Measurements from ENCODE around the gene OSBPL2.

Gene OSBPL2

GRCh38 chr20:62237801-62238568 lies at the start of gene OSBPL2:
Gene OSBPL2 (plus strand): TSS chr20:62238521. CDS start chr20:62256185, 17,664 bp downstream.
- in situ Hi-C loops (cut with MboI; ENCODE audit: low sequenced_read_pairs): no loop called here

DNA sequence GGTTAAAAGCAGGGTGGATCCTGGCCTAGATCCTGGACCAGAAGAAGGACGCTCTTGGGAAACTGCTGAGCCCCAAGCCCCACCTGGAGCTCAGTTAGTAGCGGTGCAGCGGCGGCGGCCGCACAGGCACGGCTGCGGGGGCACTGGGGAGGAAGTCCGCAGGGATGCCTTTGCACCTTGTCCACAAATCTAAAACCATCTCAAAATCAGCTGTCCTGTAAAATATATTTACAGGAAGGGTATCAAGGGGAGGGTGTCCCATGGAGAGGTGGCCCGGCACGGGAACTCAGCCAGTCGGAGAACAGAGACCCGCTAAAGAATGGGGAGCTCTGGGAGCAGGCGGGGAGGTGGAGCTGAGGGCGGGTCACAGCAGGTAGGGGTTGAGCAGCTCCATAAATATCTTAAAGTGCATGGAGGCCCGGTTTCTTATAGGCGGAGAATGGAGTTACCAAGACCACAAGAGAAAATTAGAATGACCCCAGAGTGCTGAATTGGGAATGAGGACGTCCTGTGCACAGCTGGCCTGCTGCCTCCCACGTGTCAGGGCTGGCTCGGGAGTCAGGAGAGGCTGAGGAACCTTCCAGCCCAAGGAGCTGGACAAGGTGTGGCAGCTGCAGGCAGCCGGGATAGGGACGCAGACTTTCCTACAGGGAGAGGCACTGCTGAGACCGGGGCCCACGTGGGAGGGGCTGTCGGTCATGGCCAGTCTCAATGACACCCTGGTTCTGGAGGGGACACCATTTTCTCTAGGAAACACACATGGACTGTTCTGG lies 47.5 kb upstream of the OSBPL2 start:
- in situ Hi-C loops (cut with MboI; ENCODE audit: low sequenced_read_pairs): no loop called here

GRCh38 chr20:62191781-62192559 lies 46.4 kb upstream of the OSBPL2 start:
- in situ Hi-C loops (cut with MboI; ENCODE audit: low sequenced_read_pairs): no loop called here

DNA sequence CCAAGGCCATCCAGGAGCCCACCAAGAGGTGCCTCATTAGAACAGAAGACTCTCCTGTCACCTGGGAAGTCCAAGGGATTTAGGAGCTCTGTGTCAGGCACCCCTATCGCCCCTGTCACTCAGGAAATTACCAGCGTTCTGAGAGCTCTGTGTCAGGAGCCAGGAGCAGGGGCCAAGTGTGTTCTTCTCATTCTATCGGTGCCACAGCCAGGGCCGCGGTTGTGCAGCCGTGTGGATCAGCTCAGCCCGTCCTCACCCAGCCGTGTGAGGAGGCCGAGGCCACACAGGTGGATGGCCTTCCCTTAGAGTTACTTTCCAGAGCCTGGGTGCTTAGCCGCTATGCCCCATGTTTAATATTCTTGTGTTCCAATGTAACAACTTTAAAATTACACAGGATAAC lies 45.7 kb upstream of the OSBPL2 start:
- in situ Hi-C loops (cut with MboI; ENCODE audit: low sequenced_read_pairs): no loop called here

GRCh38 chr20:62193079-62194025 lies 45.0 kb upstream of the OSBPL2 start:
- in situ Hi-C loops (cut with MboI; ENCODE audit: low sequenced_read_pairs): no loop called here

GRCh38 chr20:62195075-62195405 lies 43.3 kb upstream of the OSBPL2 start:
- in situ Hi-C loops (cut with MboI; ENCODE audit: low sequenced_read_pairs): no loop called here

GRCh38 chr20:62195736-62196135 lies 42.6 kb upstream of the OSBPL2 start:
- in situ Hi-C loops (cut with MboI; ENCODE audit: low sequenced_read_pairs): no loop called here

- in situ Hi-C loops (cut with MboI; ENCODE audit: low sequenced_read_pairs): no loop called here
Observed at GRCh38 chr20:62196286-62196685, 42.0 kb upstream of the OSBPL2 start.

DNA sequence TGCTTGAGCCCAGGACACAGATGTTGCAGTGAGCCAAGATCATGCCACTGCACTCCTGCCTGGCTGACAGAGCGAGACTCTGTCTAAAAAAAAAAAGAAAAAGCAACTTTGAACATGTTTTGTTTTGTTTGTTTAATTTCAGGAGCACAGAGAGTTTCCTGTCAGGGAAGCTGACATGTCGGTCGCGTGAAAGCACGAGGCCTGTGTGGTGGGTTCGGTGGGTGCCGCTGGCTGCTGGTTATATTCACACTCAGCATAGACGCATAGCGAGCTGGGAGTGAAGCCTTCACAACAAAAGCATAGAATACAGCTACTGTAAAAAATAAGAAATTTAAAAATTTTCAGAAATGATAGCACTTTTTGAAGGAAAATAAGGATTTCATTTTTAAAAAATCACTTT lies 41.0 kb upstream of the OSBPL2 start:
- in situ Hi-C loops (cut with MboI; ENCODE audit: low sequenced_read_pairs): no loop called here

DNA sequence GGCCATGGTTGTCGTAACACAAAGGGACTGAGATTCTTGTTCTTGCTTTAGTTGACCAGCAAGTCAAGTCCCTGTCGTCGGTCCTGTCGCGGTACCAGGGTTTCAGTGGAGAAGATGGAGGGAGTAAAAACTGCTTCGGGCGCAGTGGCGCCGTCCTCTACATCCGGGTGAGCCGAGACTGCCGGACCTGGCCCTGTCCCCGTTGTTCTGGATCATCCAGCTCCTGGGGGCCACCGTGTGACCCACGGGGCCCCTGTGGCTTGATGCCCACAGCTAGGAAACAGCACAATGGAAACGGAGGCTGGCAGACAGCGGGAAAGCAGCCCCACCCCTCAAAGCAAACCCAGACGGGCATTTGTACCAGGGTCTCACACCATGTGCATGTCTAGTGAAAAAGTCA lies 40.5 kb upstream of the OSBPL2 start:
- in situ Hi-C loops (cut with MboI; ENCODE audit: low sequenced_read_pairs): no loop called here

DNA sequence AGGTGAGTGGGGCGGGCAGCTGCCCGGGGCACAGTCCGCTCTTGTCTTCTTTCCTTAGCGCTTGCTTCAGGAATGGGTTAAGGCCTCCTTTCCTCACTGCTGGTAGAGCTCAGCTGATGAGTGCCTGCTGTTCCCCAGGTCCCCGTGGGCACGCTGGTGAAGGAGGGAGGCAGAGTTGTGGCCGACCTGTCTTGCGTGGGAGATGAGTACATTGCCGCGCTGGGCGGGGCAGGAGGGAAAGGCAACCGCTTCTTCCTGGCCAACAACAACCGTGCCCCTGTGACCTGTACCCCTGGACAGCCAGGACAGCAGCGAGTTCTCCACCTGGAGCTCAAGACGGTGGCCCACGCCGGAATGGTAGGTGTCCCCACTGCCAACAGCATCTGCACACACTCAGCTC lies 39.8 kb upstream of the OSBPL2 start:
- in situ Hi-C loops (cut with MboI; ENCODE audit: low sequenced_read_pairs): no loop called here

GRCh38 chr20:62198931-62199330 lies 39.4 kb upstream of the OSBPL2 start:
- in situ Hi-C loops (cut with MboI; ENCODE audit: low sequenced_read_pairs): no loop called here

GRCh38 chr20:62200491-62201172 lies 37.7 kb upstream of the OSBPL2 start:
- in situ Hi-C loops (cut with MboI; ENCODE audit: low sequenced_read_pairs): no loop called here

DNA sequence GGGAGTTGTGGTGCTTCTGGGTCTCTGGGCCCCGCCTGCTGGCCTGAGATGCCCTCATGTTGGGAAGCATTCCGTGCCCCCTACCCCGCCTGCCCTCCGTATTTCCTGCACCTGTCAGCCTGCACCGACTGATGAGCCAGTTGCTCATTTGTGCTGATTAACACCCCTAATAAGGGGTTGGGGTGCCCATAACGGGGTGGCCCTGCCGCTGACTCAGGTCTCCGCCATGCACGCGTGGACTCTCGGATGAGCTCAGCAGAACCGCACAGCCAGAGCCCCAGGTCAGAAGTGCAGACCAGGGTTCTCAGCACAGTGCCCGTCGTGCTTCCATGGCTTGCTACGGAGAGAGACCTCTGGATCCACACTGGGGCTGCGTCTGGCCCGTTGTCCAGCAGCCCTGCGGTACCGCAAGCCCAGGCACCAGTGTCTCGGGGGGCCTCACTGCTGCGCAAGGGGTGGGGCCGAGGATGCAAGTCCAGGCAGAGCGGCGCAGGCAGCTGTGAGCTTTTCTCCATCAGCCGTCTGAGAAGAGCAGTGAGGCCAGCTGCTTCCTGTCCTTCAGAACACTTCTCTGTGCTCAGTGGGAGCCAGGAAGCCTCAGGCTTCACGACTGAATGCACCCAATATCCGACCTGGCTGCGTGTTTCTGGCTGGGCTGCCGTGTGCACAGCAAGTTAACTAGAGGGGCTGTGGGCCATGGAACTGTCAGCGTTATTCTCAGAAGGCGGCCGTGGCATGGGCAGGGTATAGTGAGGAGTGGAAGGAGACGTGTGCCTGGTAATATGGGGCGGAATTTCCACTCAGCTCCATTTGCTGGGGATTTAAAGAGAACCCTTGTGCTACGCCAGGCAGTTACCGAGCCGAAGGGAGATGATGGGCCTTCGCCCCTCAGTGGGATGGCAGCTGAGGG lies 36.9 kb upstream of the OSBPL2 start:
- in situ Hi-C loops (cut with MboI; ENCODE audit: low sequenced_read_pairs): no loop called here

DNA sequence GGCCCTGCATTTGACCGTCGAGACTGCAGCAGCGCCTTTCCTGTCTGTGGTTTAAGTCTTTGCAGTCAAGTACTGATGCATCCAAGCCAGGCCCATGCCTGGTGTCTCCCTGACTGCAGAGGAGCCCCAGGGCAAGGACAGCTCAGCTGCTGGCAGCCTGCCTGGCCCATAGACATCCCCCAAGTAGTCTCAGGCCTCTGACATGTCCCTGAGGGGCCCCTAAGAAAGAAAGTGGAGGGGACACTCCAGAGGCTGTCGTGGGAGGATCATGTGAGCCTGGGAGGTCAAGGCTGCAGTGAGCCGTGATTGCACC lies 36.3 kb upstream of the OSBPL2 start:
- in situ Hi-C loops (cut with MboI; ENCODE audit: low sequenced_read_pairs): no loop called here

DNA sequence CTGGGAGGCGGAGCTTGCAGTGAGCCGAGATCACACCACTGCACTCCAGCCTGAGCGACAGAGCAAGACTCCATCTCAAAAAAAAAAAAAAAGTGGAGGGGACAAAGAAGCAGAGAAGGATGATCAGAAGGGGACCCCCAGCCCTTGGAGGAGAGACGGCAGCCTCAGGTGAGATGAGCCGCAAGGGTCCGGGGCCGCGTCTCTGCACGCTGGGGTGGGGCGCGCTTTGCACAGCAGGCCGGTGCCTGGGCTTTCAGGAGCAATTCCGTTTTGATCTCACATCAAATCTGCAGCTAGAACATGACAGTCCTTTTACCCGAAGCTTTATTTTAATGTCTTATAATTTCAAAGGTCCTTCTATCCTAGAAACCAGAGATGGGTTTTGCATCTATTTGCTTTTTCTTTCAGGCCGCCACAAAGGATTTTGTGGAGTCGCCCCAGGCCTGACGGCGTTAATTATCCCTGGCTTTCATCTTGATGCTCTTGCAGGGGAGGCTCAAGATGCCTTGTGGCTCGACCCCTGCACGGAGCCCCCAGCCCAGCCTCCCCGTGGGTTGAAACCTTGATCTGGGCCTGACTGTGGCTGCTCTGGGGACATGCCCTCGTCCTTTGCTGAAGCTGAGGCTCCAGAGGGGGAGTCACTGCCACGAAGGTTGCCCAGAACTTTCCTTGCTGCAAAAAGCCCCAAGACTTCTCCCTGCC lies 35.5 kb upstream of the OSBPL2 start:
- in situ Hi-C loops (cut with MboI; ENCODE audit: low sequenced_read_pairs): no loop called here

- in situ Hi-C loops (cut with MboI; ENCODE audit: low sequenced_read_pairs): no loop called here
Observed at GRCh38 chr20:62203378-62204030, 34.8 kb upstream of the OSBPL2 start.

All from hTERT RPE-1 (cell line).